Stimulated activated CD8-positive, alpha-beta memory T cell treated with anti-CD3 and anti-CD28 coated beads, Interleukin-15, amount 100 ng/mL, for 48 hours (primary cell): ENCODE measurements around the gene RNF220.
"Not testable (repeated sequence)": the region's sequence is repeated elsewhere in the genome, so short reads cannot be mapped to it uniquely, and the experiment has no call there.

ENCODE experiments used
- DNase-seq, 2 donors: peaks; one replicate each; pipeline ENCODE4 v3.0.0-alpha.2; 2020; ENCODE audit warnings: low read depth in 2 of 2

The RNF220 gene

GRCh38 chr1:44652445-44653106 lies 247.5 kb downstream of the RNF220 start:
- peak; percentile 41 to 47 for DNase-seq

GRCh38 chr1:44653107-44653964 lies 248.3 kb downstream of the RNF220 start:
- DNase-seq, result no peak

DNA sequence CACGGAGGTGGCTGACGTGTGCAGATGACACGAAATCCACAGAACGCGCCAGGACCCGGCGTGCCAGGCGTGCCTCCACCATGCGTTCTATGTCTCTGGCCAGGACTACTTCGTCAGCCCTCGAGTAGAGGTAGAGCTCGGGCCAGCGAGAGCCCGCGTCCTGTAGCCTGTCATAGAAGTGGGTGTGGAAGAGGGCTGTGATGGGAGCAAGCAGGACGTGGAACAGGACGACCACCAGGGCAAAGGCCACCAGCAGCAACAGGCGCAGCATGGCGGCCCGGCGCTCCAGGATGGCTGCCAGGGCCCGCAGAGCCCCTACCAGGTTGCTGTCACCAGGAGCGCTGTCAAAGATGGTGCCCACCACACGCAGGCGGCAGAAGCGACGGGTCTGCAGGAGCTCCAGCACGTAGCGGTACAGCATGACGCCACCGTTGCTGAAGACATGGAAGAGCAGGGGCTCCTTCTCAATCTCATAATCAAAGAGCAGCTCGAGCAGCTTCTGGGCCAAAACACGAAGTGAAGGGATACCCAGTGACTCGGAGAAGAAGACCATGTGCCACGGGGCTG lies 249.6 kb downstream of the RNF220 start:
- no peak for DNase-seq

DNA sequence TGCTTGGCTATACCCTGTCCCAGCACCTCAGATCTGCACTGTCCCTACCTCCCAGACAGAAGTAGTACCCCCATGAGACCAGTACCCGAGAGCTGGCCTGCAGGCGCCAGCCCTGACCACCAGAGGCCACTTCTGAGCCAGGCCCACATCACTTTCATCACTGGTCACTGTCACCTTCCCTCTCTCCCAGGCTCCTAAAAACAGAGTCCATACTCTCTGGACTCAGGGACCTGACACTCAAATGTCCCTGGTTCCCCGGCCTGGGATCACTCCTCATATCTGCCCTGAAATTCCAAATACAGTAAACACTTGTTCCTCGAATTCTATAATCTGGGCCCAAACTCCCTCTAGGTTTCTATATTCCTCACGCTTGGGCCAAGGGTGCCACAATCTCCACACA lies 250.6 kb downstream of the RNF220 start:
- no peak for DNase-seq

GRCh38 chr1:44659566-44659965 lies 254.5 kb downstream of the RNF220 start:
- DNase-seq, result no peak

DNA sequence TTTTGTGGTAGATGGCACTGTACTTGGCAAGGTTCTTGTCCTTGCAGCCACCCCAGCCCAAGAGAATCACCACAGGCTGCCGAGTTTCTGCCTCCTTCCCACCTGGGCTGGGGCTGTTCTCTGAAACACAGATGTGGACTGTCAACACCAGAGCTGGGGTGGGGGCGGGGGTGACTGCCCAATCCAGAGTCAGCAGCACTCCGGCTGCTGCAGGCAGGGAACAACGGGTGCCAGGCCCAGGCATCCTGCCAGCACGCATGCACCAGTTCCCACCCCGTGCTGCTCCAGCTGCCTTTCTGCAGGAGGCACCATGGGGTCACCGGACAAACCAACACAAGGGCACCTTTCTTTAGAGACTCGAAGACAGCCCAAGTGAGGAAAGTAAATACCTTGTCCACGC lies 255.1 kb downstream of the RNF220 start:
- DNase-seq, result no peak

DNA sequence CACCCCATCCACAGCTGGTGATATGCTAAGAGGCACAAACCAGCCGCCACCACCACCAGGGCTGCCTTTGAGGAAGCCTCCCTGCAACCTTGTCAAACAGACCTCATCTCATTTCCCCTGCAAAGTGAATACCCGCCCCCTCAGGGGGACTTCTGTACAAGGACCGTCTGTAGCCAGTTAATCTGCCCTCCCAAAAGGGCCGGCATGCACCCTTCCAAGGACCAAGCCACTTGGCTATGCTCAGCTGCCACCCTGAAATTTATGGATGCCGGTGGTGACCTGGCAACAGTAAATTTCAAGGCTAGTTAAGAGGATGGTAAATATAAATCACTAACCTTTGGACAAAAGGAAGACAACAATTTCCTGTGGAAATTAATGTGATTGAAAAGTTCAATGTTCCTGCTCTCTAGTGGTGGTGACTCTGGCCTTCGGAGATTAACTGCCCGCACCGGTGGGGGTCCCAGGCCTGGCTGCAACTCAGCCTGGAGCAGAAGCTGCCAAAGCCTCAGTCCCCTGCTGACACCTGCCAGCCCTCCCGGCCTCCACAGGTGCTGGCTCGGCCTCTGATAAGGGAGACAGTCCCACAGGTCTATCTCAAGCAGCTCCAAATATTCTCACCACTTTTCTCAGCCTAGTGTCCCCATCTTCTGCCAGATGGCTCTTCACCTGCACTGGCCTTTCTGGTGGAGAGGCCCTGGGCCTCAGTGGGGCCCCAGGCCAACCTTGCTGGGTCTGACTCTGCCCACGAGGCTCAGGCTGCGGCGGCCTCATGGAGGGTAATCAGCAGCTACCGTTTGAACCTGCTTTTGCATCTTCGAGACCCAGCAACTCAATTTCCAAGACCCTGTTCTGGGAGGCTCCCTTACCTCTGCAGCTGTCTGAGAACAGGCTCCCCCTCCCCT lies 257.0 kb downstream of the RNF220 start:
- DNase-seq, result no peak

GRCh38 chr1:44662683-44663030 lies 257.6 kb downstream of the RNF220 start:
- no peak for DNase-seq

GRCh38 chr1:44663417-44663816 lies 258.4 kb downstream of the RNF220 start:
- DNase-seq, result no peak

- DNase-seq, result peak; percentile 19 to 27
Measured at GRCh38 chr1:44664730-44665370, 259.8 kb downstream of the RNF220 start.

- DNase-seq, result not testable (repeated sequence)
Measured at GRCh38 chr1:44666719-44667118, 261.7 kb downstream of the RNF220 start.

GRCh38 chr1:44670751-44671640 lies 265.9 kb downstream of the RNF220 start:
- DNase-seq, result no peak

GRCh38 chr1:44672254-44672955 lies 267.4 kb downstream of the RNF220 start:
- no peak for DNase-seq

- no peak for DNase-seq
Measured at GRCh38 chr1:44672961-44673674, 268.1 kb downstream of the RNF220 start.

GRCh38 chr1:44673675-44674112 lies 268.6 kb downstream of the RNF220 start:
- DNase-seq, result no peak

DNA sequence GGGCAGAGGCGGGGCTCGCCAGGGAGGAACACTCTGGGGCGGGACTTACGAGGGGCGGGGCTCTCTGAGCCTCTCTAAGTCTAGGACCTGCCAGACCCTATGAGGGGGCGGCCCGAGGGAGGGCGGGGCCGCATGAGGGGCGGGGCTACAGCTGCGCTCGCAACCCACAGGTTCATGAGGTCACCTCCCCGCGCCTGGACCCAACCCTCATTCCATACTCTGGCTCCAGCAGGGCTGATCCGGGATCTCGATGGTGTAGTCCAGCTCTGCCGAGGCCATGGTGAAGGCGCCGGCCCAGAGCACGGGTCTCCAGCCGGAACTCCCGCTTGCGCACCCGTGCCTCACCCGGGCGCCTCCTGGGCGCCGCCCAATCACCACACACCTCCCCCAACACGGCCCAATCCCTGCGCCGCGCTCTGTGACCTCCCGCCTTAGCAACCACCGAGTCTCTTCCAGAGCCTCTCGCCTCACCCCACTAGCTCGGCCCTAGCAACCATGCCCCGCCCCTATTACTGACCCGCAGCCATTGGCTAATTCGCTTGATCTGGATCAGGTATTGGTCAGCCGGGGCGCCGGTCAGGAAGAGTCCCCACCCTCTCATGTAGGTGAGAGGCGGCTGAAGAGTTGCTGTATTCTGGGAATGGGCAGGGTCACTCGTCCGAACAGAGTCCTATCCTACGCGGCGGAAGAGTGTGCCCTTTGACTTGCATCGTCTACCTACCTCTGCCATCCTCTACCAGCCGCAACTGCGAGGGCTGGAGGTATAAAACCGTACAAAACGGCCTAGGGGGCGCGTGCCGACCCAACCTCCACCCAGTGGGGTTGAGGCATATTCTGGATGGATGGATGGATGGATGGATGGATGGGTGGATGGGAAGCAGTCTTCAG lies 269.3 kb downstream of the RNF220 start, which contains the start of the genes ARMH1 and TMEM53:
Gene ARMH1, plus strand, starts transcription at position 602 of the 888 bp plus-strand sequence. CDS start 14,984 bp downstream, outside the sequence.
Gene TMEM53, minus strand, starts transcription at position 369 of the 888 bp plus-strand sequence. Its CDS starts 90 bp downstream, at position 279.
- DNase-seq, result peak; percentile 95 to 97

DNA sequence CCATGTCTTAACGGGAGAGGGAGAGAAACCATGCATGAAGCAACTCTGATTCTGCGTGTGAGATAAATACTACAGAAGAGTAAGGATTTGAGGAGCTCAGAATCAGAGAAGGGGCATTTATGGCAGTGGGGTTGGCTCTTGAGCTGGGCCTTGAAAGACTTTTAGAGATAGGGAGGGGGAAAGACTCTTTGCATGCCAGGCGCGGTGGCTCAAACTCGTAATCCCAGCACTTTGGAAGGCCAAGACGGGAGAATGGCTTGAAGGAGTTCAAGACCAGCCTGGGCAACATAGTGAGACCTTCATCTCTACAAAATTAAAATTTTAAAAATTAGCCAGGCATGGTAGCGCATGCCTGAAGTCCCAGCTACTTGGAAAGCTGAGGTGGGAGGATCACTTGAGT lies 270.1 kb downstream of the RNF220 start:
- DNase-seq, result no peak
